ENCODE results near the gene CACNG7. TPM values are rescaled to one million over a fixed set of nuclear protein-coding genes. Genes with fewer than 3 reads are reported as not detected.

The CACNG7 gene
- total and polyA plus RNA-seq, 3 donors from 2014 or later: 0.39 to 0.81 (median 0.53) TPM

DNA sequence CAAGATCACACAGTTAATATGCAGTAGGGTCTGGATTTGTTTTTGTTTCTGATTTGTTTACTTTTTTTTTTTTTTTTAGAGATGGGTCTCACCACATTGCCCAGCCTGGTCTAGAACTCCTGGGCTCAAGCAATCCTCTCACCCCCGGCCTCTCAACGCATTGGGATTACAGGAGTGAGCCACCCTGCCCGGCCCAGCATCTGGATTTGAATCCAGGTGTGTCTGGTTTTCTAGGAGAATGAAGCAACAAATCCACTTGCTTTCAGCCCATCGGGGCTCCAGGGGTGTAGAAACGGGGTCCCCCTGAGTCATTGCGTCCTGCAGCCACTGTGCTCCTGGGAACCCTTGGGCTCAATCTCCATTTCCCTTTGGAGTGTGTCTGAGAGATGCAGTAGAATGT, 60.3 kb downstream of the CACNG7 start:
- Histone ChIP-seq H3K27me3 (no peaks in the 10 kb centered on the region), H3K4me3 (no peak overlapping the region), H3K36me3 (ENCODE audit: low read depth, missing control alignments) (no peaks in the 10 kb centered on the region), H3K4me1 (no peaks in the 10 kb centered on the region), H3K27ac (no peak overlapping the region), H3K9me3 (no peaks in the 10 kb centered on the region)
- WGBS, 2 donors: 86 to 88% methylated on average over 6 of the region's 6 CpGs
- no peak for DNase-seq
- intact Hi-C loops (cut with DNase I; ENCODE audit: low total_unique reads): no loop called here
- TF ChIP-seq CTCF (IDR thresholded peaks at IDR 0.05) (no peak), POLR2A (IDR thresholded peaks at IDR 0.05) (no peak)

- TF ChIP-seq CTCF (IDR thresholded peaks at IDR 0.05) (no peak), POLR2A (IDR thresholded peaks at IDR 0.05) (no peak)
Observed at GRCh38 chr19:53971673-53972072, 62.6 kb downstream of the CACNG7 start.

DNA sequence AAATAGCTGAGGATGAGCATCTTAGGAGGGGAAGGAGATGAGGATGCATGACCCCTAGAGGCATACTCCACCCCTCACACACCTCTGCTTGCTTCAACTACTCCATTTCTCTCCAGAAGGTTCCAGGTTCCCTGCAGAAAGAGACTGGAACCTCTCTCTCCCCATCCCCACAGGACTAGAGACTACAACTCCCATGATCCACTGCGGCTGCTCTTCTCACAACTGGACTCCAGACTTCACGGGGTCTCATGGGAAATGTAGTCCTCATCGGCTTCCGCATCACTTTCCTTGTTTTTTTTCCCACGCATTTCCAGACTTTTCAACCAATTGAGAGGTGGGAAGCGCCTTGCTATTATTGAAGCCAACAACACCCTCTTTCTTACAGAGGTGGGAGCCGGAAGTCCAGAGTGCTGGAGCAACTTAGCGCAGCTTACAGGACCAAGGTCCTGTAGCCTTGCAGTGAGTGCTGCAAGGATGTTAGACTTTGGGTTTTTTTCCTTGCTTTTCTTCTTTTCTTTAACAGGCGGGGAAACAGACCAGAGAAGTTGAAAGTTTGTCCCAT, 68.4 kb downstream of the CACNG7 start:
- intact Hi-C loops (cut with DNase I; ENCODE audit: low total_unique reads): no loop called here
- 2 to 4% methylated on average over 9 of the region's 9 CpGs for WGBS, 2 donors

More at GRCh38 chr19:53971673-53972072, 62.6 kb downstream of the CACNG7 start:
- Histone ChIP-seq H3K4me1 (no peaks in the 10 kb centered on the region), H3K36me3 (ENCODE audit: low read depth, missing control alignments) (no peaks in the 10 kb centered on the region), H3K4me3 (no peak overlapping the region), H3K27ac (no peak overlapping the region), H3K27me3 (no peaks in the 10 kb centered on the region), H3K9me3 (no peaks in the 10 kb centered on the region)
- 75 to 86% methylated on average over 6 to 10 of the region's 10 CpGs for WGBS, 2 donors
- DNase-seq: no peak
- intact Hi-C loops (cut with DNase I; ENCODE audit: low total_unique reads): no loop called here

DNA sequence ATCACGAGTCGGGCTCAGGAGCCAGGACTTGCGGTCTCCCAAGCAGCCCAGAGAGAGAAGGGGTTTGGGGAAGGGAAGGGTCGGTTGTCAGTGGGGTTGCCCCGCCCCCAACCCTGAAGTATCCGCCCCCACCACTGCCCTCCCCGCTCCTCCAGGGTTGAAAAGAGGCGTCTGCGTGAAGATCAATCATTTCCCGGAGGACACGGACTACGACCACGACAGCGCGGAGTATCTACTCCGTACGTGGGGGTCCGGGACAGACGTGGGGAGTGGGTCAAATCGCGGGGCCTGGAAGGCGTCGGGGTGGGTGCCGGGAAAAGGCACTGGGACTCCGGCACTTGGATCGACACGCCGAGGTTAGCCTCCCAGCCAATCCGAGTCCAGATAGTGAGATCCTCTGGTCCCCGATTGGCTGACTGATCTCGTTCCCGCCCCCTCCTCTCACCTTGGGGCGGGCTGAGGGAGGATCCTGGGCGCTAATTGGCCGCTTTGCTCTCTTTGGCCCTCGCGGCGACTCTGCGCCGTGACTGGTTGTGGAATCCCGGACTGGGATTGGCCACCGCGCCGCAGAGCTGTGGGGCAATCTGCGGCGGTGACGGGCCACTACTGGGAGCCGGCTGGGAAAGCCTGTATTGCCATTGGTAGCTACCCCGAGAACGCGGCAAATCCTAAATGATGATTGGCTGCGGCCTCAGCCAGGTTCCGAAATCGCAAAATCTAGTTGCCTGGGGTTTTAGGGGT, 69.1 kb downstream of the CACNG7 start:
- DNase-seq: peak; percentile 95
- TF ChIP-seq POLR2A (IDR thresholded peaks at IDR 0.05) (no peak), CTCF (IDR thresholded peaks at IDR 0.05) (no peak)
- no peak overlapping the region for H3K27ac ChIP-seq
- H3K4me3 ChIP-seq: peak overlapping the region; percentile 22 to 43
- WGBS, 2 donors: 3 to 5% methylated on average over 21 to 52 of the region's 54 CpGs
- no peaks in the 10 kb centered on the region for H3K27me3 ChIP-seq
- intact Hi-C loops (cut with DNase I; ENCODE audit: low total_unique reads): no loop called here
- no peaks in the 10 kb centered on the region for H3K4me1 ChIP-seq
- H3K9me3 ChIP-seq: no peaks in the 10 kb centered on the region
- no peaks in the 10 kb centered on the region for H3K36me3 ChIP-seq (ENCODE audit: low read depth, missing control alignments)

More for the DNA sequence above, 68.4 kb downstream of the CACNG7 start:
- peak overlapping the region; percentile 22 to 43 for H3K4me3 ChIP-seq
- H3K4me1 ChIP-seq: no peaks in the 10 kb centered on the region
- no peaks in the 10 kb centered on the region for H3K36me3 ChIP-seq (ENCODE audit: low read depth, missing control alignments)
- H3K27me3 ChIP-seq: no peaks in the 10 kb centered on the region
- peak; percentile 94 for DNase-seq
- no peak overlapping the region for H3K27ac ChIP-seq
- TF ChIP-seq CTCF (IDR thresholded peaks at IDR 0.05) (no peak), POLR2A (IDR thresholded peaks at IDR 0.05) (no peak)
- H3K9me3 ChIP-seq: no peaks in the 10 kb centered on the region

Measured in testis (tissue), 3 donors.